Right renal pelvis (tissue), 4 donors: ENCODE measurements around the gene ELAVL3. TPM values are rescaled to one million over a fixed set of nuclear protein-coding genes. Genes with fewer than 3 reads are reported as not detected.
"Not testable (repeated sequence)": the region's sequence is repeated elsewhere in the genome, so short reads cannot be mapped to it uniquely, and the experiment has no call there.

ENCODE experiments used
- DNase-seq, 4 donors: peaks; one replicate each; pipeline ENCODE4 v3.0.0-alpha.2; 2013; ENCODE audit warnings: low read depth in 4 of 4, low spot score in 3 of 4, missing footprints in 1 of 4
- polyA plus RNA-seq, 4 donors: library from polyadenylated mRNA; unstranded; fragments of 120-200 nt; gene quantifications; one replicate each; pipeline ENCODE4 v1.2.1, GENCODE V29; 2013; ENCODE audit not compliant: insufficient read length in 4 of 4

Gene ELAVL3
- polyA plus RNA-seq, 4 donors = 0.11 to 0.43 (median 0.15) TPM

- DNase-seq = no peak
These were observed 35.7 kb downstream of the ELAVL3 start for GRCh38 chr19:11445141-11445540.

GRCh38 chr19:11444059-11444458 lies 36.8 kb downstream of the ELAVL3 start:
- DNase-seq = no peak

- no peak for DNase-seq
These were observed 42.9 kb downstream of the ELAVL3 start for GRCh38 chr19:11437955-11438354.

- DNase-seq = no peak
These were observed 45.0 kb downstream of the ELAVL3 start for GRCh38 chr19:11435833-11436313.

GRCh38 chr19:11435057-11435832 lies 45.6 kb downstream of the ELAVL3 start, which contains the start of the genes ODAD3 and PRKCSH:
Gene ODAD3 (minus strand): TSS chr19:11435121. CDS start chr19:11435016, 105 bp downstream.
Gene PRKCSH (plus strand): TSS chr19:11435635. CDS start chr19:11436118, 483 bp downstream.
- DNase-seq = peak; percentile 98 to 100 (median 100)

GRCh38 chr19:11434703-11435056 lies 46.2 kb downstream of the ELAVL3 start:
- no peak for DNase-seq

GRCh38 chr19:11433526-11433925 lies 47.3 kb downstream of the ELAVL3 start:
- not testable (repeated sequence) for DNase-seq

- no peak for DNase-seq
These were observed 54.2 kb downstream of the ELAVL3 start for GRCh38 chr19:11426656-11427055.

GRCh38 chr19:11425719-11426457 lies 55.0 kb downstream of the ELAVL3 start:
- DNase-seq = no peak

GRCh38 chr19:11423791-11424181 lies 57.1 kb downstream of the ELAVL3 start:
- no peak for DNase-seq

GRCh38 chr19:11423164-11423790 lies 57.6 kb downstream of the ELAVL3 start:
- DNase-seq = no peak

GRCh38 chr19:11422163-11423065 lies 58.4 kb downstream of the ELAVL3 start:
- no peak for DNase-seq

GRCh38 chr19:11421371-11422098 lies 59.3 kb downstream of the ELAVL3 start:
- DNase-seq = no peak

- DNase-seq = no peak
These were observed 60.1 kb downstream of the ELAVL3 start for GRCh38 chr19:11420429-11421370.

GRCh38 chr19:11418549-11419506 lies 62.0 kb downstream of the ELAVL3 start, which contains the start of gene RGL3:
Gene RGL3 (minus strand): TSS chr19:11419314. CDS start chr19:11419278, 36 bp downstream.
- DNase-seq = no peak

- no peak for DNase-seq
These were observed 62.7 kb downstream of the ELAVL3 start for GRCh38 chr19:11418094-11418548.
